GM23248 (cell line): ENCODE results near the gene MTHFD1L.

Experiments
- EZH2 ChIP-seq: fragments of 200-600 bp; sonication (generic); IDR thresholded peaks from 2 replicates; pipeline ENCODE4 v1.6.1; 2018; ENCODE audit warnings: antibody characterized with exemption, mild to moderate bottlenecking; ENCODE audit not compliant: insufficient read depth, poor library complexity, severe bottlenecking
- EZH2phosphoT487 ChIP-seq: fragments of 200-600 bp; sonication (generic); IDR thresholded peaks from 2 replicates; pipeline ENCODE4 v1.6.1; 2018; ENCODE audit warnings: antibody characterized with exemption, moderate library complexity, mild to moderate bottlenecking, low read depth; ENCODE audit not compliant: insufficient read depth

DNA sequence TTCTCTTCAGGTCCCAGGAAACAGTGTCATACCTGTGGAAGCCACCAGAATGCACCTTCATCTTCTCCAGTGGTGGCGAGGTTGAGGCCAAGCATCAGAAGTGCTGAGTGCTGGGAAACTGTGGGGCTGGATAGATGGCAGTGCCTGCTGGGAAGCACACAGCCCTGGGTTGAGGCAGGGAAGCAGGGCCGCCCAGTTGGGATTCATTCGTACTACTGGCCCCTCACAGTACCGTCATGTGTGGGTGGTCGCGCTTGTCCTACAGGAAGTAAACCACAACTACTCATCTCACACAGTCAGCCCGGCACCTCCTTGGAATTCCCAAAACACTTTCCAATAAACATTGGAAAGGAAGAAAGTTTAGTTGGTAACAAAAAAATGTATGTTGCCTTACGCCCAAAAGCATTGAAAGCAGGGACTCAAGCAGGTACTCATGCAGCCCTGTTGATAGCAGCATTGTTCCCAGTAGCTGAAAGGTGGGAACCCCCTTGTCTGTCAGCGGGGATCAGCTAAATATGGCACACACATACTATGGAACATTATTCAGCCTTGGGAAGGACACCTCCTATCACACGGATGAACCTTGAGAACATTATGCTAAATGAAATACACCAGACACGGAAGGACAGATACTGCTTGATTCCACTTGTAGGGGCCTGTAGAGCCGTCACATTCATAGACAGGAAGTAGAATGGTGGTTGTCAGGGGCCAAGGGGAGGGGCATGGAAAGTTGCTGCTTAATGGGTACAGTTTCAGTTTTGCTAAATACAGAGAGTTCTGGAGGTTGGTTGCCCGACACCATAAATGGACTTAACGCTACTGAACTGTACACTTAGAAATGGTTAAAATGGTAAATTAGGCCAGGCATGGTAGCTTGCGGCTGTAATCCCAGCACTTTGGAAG, 162.7 kb downstream of the MTHFD1L start:
- no peak for TF ChIP-seq EZH2phosphoT487
- TF ChIP-seq EZH2 = no peak
